Esophagus squamous epithelium (tissue), 4 donors: ENCODE data around the gene RP9.
"Not testable (repeated sequence)": the region's sequence is repeated elsewhere in the genome, so short reads cannot be mapped to it uniquely, and the experiment has no call there.

Experiments used
- POLR2A ChIP-seq, 4 donors: fragments of 450-650 bp; IDR thresholded peaks; one replicate each; pipeline ENCODE4 v1.6.1; 2017; ENCODE audit warnings: antibody characterized with exemption in 4 of 4, mild to moderate bottlenecking in 4 of 4, moderate library complexity in 3 of 4
- TF ChIP-seq, protein P1 (sequence below), 6 experiments: fragments of 450-650 bp in 4 of 6; fragments of 200-600 bp in 2 of 6; sonication (generic) in 2 of 6; IDR thresholded peaks; one replicate each; pipeline ENCODE4 v1.5.1; 2016 to 2019; ENCODE audit warnings: antibody characterized with exemption in 6 of 6, mild to moderate bottlenecking in 4 of 6, moderate library complexity in 4 of 6

DNA sequence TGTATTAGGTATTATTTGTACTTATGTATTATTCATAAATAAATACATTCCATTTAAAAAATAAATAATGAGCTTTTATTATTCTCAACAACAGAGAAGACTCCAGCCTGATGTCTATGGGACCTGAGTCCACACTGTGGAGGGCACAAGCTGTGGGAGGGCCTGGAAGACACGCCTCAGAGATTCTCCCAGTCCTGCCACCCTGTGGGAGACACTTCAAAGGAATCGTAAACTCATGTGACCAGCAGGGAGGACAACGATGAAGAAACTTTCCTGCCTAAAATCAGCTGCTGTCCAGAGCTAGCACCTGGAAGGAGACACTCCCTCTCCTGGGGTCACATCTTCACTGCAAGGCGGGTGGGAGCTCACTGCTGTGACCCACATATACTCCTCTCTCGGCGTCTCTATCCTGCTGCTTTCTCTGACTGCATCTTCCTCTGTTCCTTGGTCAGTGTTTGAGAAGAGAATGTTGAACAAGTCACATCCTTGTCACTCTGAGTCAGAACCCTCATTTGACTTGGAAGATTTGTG lies 14.4 kb downstream of the RP9 start:
- TF ChIP-seq, protein P1, sequence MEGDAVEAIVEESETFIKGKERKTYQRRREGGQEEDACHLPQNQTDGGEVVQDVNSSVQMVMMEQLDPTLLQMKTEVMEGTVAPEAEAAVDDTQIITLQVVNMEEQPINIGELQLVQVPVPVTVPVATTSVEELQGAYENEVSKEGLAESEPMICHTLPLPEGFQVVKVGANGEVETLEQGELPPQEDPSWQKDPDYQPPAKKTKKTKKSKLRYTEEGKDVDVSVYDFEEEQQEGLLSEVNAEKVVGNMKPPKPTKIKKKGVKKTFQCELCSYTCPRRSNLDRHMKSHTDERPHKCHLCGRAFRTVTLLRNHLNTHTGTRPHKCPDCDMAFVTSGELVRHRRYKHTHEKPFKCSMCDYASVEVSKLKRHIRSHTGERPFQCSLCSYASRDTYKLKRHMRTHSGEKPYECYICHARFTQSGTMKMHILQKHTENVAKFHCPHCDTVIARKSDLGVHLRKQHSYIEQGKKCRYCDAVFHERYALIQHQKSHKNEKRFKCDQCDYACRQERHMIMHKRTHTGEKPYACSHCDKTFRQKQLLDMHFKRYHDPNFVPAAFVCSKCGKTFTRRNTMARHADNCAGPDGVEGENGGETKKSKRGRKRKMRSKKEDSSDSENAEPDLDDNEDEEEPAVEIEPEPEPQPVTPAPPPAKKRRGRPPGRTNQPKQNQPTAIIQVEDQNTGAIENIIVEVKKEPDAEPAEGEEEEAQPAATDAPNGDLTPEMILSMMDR (IDR thresholded peaks at IDR 0.05), result not testable (repeated sequence)
- TF ChIP-seq POLR2A (IDR thresholded peaks at IDR 0.05), result not testable (repeated sequence)
